Transverse colon (tissue), 4 donors: Measurements from ENCODE around the gene NDUFB5. TPM values are rescaled to one million over a fixed set of nuclear protein-coding genes. Genes with fewer than 3 reads are reported as not detected.

ENCODE experiments used
- DNase-seq: peaks from one replicate; pipeline ENCODE4 v3.0.0-alpha.2; 2019
- H3K27ac ChIP-seq, 4 donors: fragments of 200-600 bp; sonication (generic); 2 replicates each; pipeline ENCODE4 v1.5.1; 2016 to 2018; ENCODE audit warnings: inconsistent platforms in 4 of 4
- H3K27me3 ChIP-seq: fragments of 200-600 bp; sonication (generic); 2 replicates; pipeline ENCODE4 v1.5.1; 2017; ENCODE audit warnings: inconsistent platforms
- H3K36me3 ChIP-seq, 4 donors: fragments of 200-600 bp; sonication (generic); 2 replicates each; pipeline ENCODE4 v1.5.1; 2017 to 2019; ENCODE audit warnings: inconsistent platforms in 4 of 4
- H3K4me1 ChIP-seq, 4 donors: fragments of 200-600 bp; sonication (generic); 2 replicates each; pipeline ENCODE4 v1.5.1; 2017 to 2020; ENCODE audit warnings: inconsistent platforms in 4 of 4
- H3K4me3 ChIP-seq, 4 donors: fragments of 200-600 bp; sonication (generic); 1 replicate in 1 of 4; 2 replicates in 3 of 4; pipeline versions ENCODE4 v1.5.1 to v1.6.1; 2017 to 2019; ENCODE audit warnings: inconsistent platforms in 4 of 4
- H3K9me3 ChIP-seq, 2 donors: fragments of 200-600 bp; sonication (generic); 2 replicates each; pipeline ENCODE4 v1.5.1; 2017 to 2019; ENCODE audit warnings: inconsistent platforms in 2 of 2
- EP300 ChIP-seq: sonication (generic); formaldehyde crosslinking; IDR thresholded peaks from one replicate; pipeline ENCODE4 v1.6.1; 2017; ENCODE audit warnings: antibody characterized with exemption, low read depth
- POLR2A ChIP-seq: fragments of 450-650 bp; IDR thresholded peaks from one replicate; pipeline ENCODE4 v1.6.1; 2016; ENCODE audit warnings: antibody characterized with exemption, mild to moderate bottlenecking, moderate library complexity
- POLR2AphosphoS5 ChIP-seq, 3 donors: sonication (generic); formaldehyde crosslinking; IDR thresholded peaks; one replicate each; pipeline ENCODE4 v1.6.1; 2016; ENCODE audit warnings: antibody characterized with exemption in 3 of 3
- WGBS, 2 donors: methylation state at CpG; one replicate each; pipeline ENCODE4 v1.1.5; 2018; ENCODE audit warnings: low coverage in 1 of 2; 5-methylcytosine and 5-hydroxymethylcytosine counted together
- in situ Hi-C, 4 donors: fragments of 200-750 bp; cut with MboI; loops; one replicate each; pipeline versions ENCODE4 v1.15.0 to v1.15.1; 2017; ENCODE audit warnings: low sequenced_read_pairs in 3 of 4, low pct_ligation_motif_present in 1 of 4, low pct_unique_long_range_greater_than_20kb in 1 of 4
- intact Hi-C: fragments of 100-400 bp; cut with DNase I; formaldehyde crosslinking; loops from one replicate; pipeline ENCODE4 v1.15.1; 2023; ENCODE audit warnings: low total_unique reads
- total RNA-seq, 4 donors: library from RNA; depleted of rRNA; stranded (reverse); fragments of >200 nt; gene quantifications; one replicate each; pipeline ENCODE4 v1.1.0, GENCODE V29; 2016
- TF ChIP-seq, protein P1 (sequence below), 5 experiments: fragments of 200-600 bp in 3 of 5; fragments of 450-650 bp in 2 of 5; sonication (generic) in 3 of 5; IDR thresholded peaks; 1 replicate in 2 of 5; 2 replicates in 3 of 5; pipeline ENCODE4 v1.5.1; 2016 to 2017; ENCODE audit warnings: antibody characterized with exemption in 5 of 5, inconsistent platforms in 3 of 5, mild to moderate bottlenecking in 2 of 5, moderate library complexity in 1 of 5

Gene NDUFB5
- total RNA-seq, 4 donors from 2014 or later, result 47.5 to 139 (median 88.5) TPM

DNA sequence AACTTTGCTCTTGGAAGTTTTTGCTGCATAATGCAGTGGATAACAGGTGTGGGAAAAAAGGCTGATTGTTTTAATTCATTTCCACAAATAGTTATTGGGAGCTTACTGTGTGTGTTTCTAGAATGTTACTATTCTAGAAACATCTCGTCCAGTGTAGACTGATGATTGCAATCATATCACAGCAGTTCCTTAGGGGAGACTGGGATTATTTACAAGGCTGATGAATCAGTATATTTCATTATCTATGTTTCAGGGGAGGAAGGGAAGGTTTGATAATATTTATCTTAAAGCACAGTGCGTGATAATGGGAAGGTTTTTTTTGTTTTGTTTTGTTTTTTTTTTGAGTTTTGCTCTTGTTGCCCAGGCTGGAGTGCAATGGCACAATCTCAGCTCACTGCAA lies 50.6 kb downstream of the NDUFB5 start:
- no peak overlapping the region for H3K4me3 ChIP-seq
- no peaks in the 10 kb centered on the region for H3K9me3 ChIP-seq
- 83 to 96% methylated on average over 2 of the region's 2 CpGs for WGBS, 2 donors
- H3K27me3 ChIP-seq, result no peaks in the 10 kb centered on the region
- TF ChIP-seq, protein P1, sequence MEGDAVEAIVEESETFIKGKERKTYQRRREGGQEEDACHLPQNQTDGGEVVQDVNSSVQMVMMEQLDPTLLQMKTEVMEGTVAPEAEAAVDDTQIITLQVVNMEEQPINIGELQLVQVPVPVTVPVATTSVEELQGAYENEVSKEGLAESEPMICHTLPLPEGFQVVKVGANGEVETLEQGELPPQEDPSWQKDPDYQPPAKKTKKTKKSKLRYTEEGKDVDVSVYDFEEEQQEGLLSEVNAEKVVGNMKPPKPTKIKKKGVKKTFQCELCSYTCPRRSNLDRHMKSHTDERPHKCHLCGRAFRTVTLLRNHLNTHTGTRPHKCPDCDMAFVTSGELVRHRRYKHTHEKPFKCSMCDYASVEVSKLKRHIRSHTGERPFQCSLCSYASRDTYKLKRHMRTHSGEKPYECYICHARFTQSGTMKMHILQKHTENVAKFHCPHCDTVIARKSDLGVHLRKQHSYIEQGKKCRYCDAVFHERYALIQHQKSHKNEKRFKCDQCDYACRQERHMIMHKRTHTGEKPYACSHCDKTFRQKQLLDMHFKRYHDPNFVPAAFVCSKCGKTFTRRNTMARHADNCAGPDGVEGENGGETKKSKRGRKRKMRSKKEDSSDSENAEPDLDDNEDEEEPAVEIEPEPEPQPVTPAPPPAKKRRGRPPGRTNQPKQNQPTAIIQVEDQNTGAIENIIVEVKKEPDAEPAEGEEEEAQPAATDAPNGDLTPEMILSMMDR (IDR thresholded peaks at IDR 0.05), result no peak
- TF ChIP-seq POLR2AphosphoS5 (IDR thresholded peaks at IDR 0.05), result no peak
- no peak for TF ChIP-seq EP300
- no peak for TF ChIP-seq POLR2A
- intact Hi-C loops, result no loop called here
- in situ Hi-C loops, result no loop called here
- no peaks in the 10 kb centered on the region for H3K36me3 ChIP-seq
- peaks cover 6 to 12% (median 8%) of the 10 kb centered on the region in 4 donors for H3K4me1 ChIP-seq
- DNase-seq, result no peak
- H3K27ac ChIP-seq, result no peak overlapping the region

DNA sequence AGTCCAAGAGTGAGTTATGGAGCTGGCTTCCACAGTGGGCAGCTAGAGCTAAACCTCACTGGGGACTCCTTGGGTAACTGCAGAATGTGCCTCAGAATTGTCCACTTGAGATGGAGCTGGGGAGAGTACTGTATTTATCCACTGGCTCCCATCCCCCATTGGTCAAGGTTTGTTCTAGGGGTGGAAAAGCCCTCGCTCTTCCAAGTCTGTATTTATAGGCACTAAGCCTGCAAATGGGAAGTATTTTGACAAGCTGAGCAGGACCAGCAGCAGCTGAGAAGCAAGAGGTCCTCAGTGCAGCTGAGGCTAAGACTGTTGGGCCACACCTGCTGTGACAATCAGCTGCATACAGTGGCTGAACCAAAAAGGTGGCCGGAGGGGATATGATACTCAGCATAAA lies 54.0 kb downstream of the NDUFB5 start:
- Histone ChIP-seq H3K9me3 (no peaks in the 10 kb centered on the region), H3K27me3 (no peaks in the 10 kb centered on the region), H3K36me3 (no peaks in the 10 kb centered on the region), H3K27ac (no peak overlapping the region), H3K4me3 (no peak overlapping the region), H3K4me1 (peaks cover 6 to 11% (median 8%) of the 10 kb centered on the region in 4 donors)
- no peak for TF ChIP-seq EP300
- TF ChIP-seq POLR2AphosphoS5 (IDR thresholded peaks at IDR 0.05), result no peak
- no peak for TF ChIP-seq POLR2A
- TF ChIP-seq, protein P1 (IDR thresholded peaks at IDR 0.05), result no peak
- WGBS, 2 donors, result 67 to 86% methylated on average over 1 to 2 of the region's 2 CpGs
- DNase-seq, result no peak
- intact Hi-C loops, result no loop called here
- in situ Hi-C loops, result no loop called here

DNA sequence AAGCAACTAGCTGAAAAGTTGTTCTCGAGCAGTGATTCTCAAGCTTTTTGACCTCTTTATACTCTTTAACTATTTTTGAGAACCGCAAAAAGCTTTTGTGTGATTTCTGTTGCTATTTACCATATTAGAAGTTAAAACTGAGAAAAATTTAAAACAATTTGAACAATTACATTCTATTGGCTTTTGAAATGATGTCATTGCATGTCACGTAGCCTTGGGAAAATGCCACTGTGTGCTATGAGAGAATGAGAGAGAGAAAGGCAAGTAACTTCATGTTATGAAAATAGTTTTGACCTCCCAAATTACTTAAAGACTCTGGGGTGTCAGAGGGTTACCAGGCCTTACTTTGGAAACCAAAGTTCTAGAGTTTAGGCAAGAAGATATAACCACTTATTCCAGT lies 56.3 kb downstream of the NDUFB5 start:
- TF ChIP-seq POLR2A, result no peak
- TF ChIP-seq, protein P1 (IDR thresholded peaks at IDR 0.05), result no peak
- TF ChIP-seq POLR2AphosphoS5 (IDR thresholded peaks at IDR 0.05), result no peak
- no peak for TF ChIP-seq EP300
- Histone ChIP-seq H3K4me3 (no peak overlapping the region), H3K27ac (no peak overlapping the region), H3K27me3 (no peaks in the 10 kb centered on the region), H3K36me3 (no peaks in the 10 kb centered on the region), H3K4me1 (no peaks in the 10 kb centered on the region), H3K9me3 (no peaks in the 10 kb centered on the region)
- in situ Hi-C loops (no loop called here), intact Hi-C loops (no loop called here)
- 75 to 89% methylated on average over 3 of the region's 3 CpGs for WGBS, 2 donors
- DNase-seq, result no peak

DNA sequence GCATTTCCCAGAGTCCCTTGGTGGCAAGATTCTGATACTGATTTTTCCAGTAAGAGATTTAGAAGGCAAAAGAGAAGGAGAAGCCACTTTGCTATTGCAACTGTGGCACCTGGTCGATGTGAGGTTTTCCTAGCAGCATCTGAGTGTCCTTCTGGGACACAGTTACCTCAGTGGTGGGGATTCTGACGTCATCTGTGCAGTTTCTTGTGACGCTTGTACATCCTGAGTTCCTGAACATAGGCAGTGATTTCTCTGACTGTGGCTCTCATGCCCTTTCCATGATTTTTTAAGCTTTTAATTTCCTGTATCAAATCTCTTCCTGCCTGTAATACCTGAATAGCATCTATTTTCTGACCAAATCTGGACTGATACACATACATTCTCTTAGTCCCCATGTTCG lies 57.2 kb downstream of the NDUFB5 start:
- 88 to 89% methylated on average over 4 of the region's 4 CpGs for WGBS, 2 donors
- Histone ChIP-seq H3K4me3 (no peak overlapping the region), H3K27me3 (no peaks in the 10 kb centered on the region), H3K9me3 (no peaks in the 10 kb centered on the region), H3K27ac (no peak overlapping the region), H3K36me3 (no peaks in the 10 kb centered on the region), H3K4me1 (no peaks in the 10 kb centered on the region)
- in situ Hi-C loops (no loop called here), intact Hi-C loops (no loop called here)
- TF ChIP-seq POLR2AphosphoS5 (IDR thresholded peaks at IDR 0.05), result no peak
- TF ChIP-seq, protein P1 (IDR thresholded peaks at IDR 0.05), result no peak
- TF ChIP-seq EP300, result no peak
- TF ChIP-seq POLR2A, result no peak
- DNase-seq, result no peak
